Stimulated activated CD4-positive, alpha-beta T cell treated with anti-CD3 and anti-CD28 coated beads, Interleukin-4, amount 100 ng/mL, for 48 hours (primary cell): ENCODE measurements around the gene SYT1.

Source experiments
- DNase-seq, 2 donors: peaks; one replicate each; pipeline ENCODE4 v3.0.0-alpha.2; 2020; ENCODE audit warnings: low read depth in 2 of 2

The SYT1 gene

GRCh38 chr12:79057540-79057939 is 193.0 kb downstream of the SYT1 start:
- no peak for DNase-seq

- no peak for DNase-seq
Measured at GRCh38 chr12:79058342-79058741, 193.8 kb downstream of the SYT1 start.

- no peak for DNase-seq
Measured at GRCh38 chr12:79059557-79059956, 195.0 kb downstream of the SYT1 start.

- DNase-seq, result no peak
Measured at GRCh38 chr12:79063258-79063657, 198.7 kb downstream of the SYT1 start.

GRCh38 chr12:79067977-79068376 is 203.4 kb downstream of the SYT1 start:
- DNase-seq, result no peak

GRCh38 chr12:79069009-79069408 is 204.4 kb downstream of the SYT1 start:
- no peak for DNase-seq

- DNase-seq, result no peak
Measured at GRCh38 chr12:79071498-79071897, 206.9 kb downstream of the SYT1 start.

GRCh38 chr12:79073506-79073905 is 208.9 kb downstream of the SYT1 start:
- DNase-seq, result no peak

GRCh38 chr12:79082595-79082994 is 218.0 kb downstream of the SYT1 start:
- no peak for DNase-seq

GRCh38 chr12:79083181-79083580 is 218.6 kb downstream of the SYT1 start:
- DNase-seq, result no peak

GRCh38 chr12:79085106-79085682 is 220.6 kb downstream of the SYT1 start:
- DNase-seq, result no peak

GRCh38 chr12:79086541-79087296 is 222.1 kb downstream of the SYT1 start:
- DNase-seq, result no peak

- DNase-seq, result no peak
Measured at GRCh38 chr12:79098530-79098929, 234.0 kb downstream of the SYT1 start.

GRCh38 chr12:79108962-79109361 is 244.4 kb downstream of the SYT1 start:
- DNase-seq, result no peak

- DNase-seq, result no peak
Measured at GRCh38 chr12:79114896-79115295, 250.3 kb downstream of the SYT1 start.

- no peak for DNase-seq
Measured at GRCh38 chr12:79115743-79116142, 251.2 kb downstream of the SYT1 start.

GRCh38 chr12:79119796-79120195 is 255.2 kb downstream of the SYT1 start:
- DNase-seq, result no peak

- no peak for DNase-seq
Measured at GRCh38 chr12:79121486-79121885, 256.9 kb downstream of the SYT1 start.

- no peak for DNase-seq
Measured at GRCh38 chr12:79124385-79124784, 259.8 kb downstream of the SYT1 start.

- DNase-seq, result no peak
Measured at GRCh38 chr12:79125358-79125757, 260.8 kb downstream of the SYT1 start.

- DNase-seq, result no peak
Measured at GRCh38 chr12:79127271-79127751, 262.7 kb downstream of the SYT1 start.

- no peak for DNase-seq
Measured at GRCh38 chr12:79128956-79129355, 264.4 kb downstream of the SYT1 start.

- no peak for DNase-seq
Measured at GRCh38 chr12:79138872-79139271, 274.3 kb downstream of the SYT1 start.

- no peak for DNase-seq
Measured at GRCh38 chr12:79140711-79141110, 276.1 kb downstream of the SYT1 start.
